HG03575 (cell line): Measurements from ENCODE around the gene THADA.

ENCODE experiments used
- ATAC-seq: cut with Tn5 transposase; IDR thresholded peaks from one replicate; pipeline ENCODE4 v1.9.1; 2021; ENCODE audit not compliant: unreplicated experiment, insufficient number of reproducible peaks, low FRiP score; ENCODE audit errors: extremely low read depth

The THADA gene

GRCh38 chr2:43384143-43384542 lies 211.7 kb downstream of the THADA start:
- ATAC-seq, result no peak

DNA sequence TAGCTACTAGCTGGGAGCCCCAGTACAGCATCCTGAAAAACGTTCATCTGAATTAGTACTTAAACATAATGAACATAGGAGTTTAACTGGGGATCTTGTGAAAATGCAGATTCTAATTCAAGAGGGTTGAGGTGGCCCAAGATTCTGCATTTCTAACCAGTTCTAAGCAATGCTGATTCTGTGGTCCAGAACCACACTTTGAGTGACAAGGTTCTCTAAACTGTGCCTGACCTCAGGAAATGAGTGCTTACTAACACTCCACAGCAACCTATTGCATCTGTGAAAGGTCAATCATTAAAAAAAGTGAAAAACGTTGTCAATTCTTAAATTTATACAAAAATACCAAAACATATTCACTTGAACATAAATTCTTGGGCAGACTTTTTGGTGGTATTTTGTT lies 212.3 kb downstream of the THADA start:
- ATAC-seq, result no peak

DNA sequence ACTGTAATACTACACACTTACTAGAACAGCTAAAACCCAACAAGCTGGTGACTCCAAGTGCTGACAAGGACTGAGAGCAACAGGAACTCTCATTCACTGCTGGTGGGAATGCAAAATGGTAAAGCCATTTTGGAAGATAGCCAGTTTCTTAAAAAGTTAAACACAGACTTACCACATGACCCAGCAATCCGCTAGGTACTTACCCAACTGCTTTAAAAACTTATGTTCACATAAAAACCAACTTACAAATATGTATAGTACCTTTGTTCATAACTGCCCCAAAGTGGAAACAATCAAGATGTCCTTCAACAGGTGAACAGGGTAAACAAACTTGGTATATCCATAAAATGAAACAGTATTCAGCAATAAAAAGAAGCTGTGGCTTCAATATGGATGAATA lies 216.3 kb downstream of the THADA start:
- ATAC-seq, result no peak

- ATAC-seq, result no peak
These were observed 218.5 kb downstream of the THADA start for GRCh38 chr2:43377327-43377726.

GRCh38 chr2:43376523-43377198 lies 219.2 kb downstream of the THADA start:
- no peak for ATAC-seq

- no peak for ATAC-seq
These were observed 219.9 kb downstream of the THADA start for GRCh38 chr2:43375746-43376522.

DNA sequence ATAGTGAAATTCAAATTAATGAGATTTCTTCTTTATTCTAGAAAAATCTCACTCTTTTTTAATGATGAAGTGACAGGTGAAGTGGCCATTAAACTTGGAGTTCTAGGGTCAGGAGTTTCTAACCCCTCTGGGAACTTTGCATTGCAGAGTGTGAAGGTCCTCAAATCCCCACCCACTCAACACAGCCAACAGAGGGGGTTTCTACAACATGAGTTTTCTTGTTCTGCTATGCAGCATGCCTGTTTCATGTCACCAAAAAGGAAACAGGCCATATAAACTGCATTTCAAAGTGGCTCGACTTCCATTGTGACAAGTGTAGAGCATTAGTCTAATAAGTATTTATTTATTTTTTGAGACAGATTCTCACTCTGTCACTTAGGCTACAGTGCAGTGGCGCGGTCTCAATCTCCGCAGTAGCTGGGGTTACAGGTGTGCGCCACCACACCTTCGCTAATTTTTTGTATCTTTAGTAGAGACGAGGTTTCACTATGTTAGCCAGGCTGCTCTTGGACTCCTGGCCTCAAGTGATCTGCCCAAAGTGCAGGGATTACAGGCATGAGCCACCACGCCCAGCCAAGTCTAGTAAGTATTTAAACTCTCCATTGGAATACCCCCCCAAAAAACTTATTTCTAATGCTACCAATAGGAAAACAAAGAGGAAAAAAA lies 223.3 kb downstream of the THADA start:
- ATAC-seq, result no peak

DNA sequence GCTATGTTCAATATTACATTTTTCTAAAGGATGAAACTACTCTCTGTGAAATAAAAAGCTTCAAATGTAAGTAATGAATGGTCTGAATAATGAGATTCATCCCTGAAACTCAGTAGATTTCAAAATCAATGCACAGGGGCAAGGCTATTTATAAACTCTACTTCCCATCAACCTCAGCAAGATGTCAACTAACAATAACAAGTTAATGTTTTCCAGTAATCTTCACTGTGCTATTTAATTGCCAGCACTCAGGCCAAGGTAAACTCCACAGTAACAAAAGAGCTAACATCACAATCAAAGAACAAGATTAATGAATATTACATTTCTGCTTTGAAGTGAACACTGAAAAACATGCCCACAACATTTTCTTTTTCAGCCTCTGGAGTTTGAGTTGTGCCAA lies 225.1 kb downstream of the THADA start:
- ATAC-seq, result no peak

DNA sequence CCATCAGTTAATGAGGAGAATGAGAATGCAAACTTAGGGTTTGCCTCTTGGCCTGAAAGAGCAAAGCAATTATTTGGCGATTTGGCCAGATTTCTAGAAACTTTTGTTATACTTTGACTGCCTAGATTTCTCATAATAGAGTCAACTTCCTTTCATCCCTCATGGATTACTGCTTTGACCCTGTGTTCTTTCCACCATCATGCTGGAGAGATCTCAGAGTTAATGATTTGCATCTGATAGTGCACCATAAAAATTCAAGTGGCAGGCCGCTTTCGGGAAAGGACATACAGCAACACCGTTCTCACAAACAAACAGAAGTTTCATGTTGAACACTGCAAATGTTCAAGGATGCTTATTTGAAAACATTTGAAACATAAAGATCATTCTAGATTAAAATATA lies 225.7 kb downstream of the THADA start:
- no peak for ATAC-seq

DNA sequence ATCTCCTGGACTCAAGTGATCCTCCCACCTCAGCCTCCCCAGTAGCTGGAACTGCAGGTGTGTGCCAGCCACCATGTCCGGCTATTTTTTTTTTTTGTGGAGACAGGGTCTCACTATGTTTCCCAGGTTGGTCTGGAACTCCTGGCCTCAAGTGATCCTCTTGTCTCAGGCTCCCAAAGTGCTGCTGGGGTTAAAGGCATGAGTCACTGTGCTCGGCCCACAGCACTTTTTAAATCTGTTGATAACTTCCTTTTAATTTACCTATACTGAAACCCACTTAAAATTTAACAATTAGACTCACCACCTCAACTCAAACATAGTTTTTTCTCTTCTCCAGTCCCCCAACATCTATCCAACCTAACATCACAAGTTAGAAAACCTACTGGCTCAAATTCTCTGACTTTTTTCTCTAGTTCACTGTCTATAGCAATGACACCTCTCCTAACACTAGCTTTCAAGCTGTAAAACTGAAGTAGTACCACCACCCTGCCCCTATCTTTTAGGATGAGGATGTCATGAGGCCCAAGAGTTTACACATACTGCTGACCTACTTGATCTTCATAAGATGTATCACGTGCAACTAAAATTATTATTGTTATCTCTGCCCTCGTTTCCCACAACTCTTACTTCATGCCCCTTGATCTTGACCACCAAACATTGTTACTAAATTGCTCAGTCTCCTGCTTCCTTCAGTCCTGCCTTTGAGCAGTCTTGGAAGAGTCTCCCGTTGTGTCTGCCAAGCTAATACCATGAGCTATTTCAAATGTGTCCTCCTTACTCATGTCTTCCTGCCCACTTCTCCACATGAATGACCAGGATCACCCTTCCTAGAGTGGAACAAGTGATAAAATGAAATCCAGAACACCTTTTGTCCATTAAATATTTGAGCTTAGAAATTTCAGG lies 227.1 kb downstream of the THADA start:
- ATAC-seq, result no peak

GRCh38 chr2:43367012-43367782 lies 228.6 kb downstream of the THADA start:
- no peak for ATAC-seq

DNA sequence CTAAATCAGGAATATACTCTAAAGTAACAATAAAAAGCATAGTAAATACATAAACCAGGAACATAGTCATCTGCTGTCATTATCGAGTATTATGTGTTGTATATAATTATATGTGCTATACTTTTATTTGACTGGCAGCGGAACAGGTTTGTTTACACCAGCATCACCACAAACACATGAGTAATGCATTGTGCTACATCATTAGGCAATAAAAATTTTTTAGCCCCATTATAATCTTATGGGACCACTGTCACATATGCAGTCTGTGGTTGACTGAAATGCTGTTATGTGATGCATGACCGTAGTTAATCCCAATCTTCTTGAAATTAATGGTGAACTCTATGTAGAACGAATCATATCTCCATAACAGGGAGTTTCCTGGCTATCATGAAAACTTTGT lies 232.7 kb downstream of the THADA start:
- ATAC-seq, result no peak

DNA sequence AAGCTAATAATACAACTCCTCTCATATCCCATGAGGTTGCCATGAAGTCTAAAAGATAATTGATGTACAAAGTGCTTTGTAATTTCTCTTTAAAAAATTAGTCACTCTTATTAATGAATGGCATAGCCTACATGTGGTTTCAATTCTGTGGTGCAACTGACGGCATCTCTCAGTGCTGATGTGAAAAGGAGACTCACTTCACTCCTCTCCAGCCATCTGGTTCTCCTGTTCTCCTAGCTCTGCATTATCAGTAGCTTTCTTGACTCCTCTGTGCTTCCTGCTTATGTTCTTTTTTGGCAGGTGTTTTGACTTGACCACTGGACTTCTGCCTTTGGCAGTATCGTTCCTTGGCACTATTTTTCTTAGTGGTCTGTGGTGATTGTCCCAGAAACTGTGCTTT lies 234.6 kb downstream of the THADA start:
- ATAC-seq, result no peak

GRCh38 chr2:43360137-43360536 lies 235.7 kb downstream of the THADA start:
- ATAC-seq, result no peak

DNA sequence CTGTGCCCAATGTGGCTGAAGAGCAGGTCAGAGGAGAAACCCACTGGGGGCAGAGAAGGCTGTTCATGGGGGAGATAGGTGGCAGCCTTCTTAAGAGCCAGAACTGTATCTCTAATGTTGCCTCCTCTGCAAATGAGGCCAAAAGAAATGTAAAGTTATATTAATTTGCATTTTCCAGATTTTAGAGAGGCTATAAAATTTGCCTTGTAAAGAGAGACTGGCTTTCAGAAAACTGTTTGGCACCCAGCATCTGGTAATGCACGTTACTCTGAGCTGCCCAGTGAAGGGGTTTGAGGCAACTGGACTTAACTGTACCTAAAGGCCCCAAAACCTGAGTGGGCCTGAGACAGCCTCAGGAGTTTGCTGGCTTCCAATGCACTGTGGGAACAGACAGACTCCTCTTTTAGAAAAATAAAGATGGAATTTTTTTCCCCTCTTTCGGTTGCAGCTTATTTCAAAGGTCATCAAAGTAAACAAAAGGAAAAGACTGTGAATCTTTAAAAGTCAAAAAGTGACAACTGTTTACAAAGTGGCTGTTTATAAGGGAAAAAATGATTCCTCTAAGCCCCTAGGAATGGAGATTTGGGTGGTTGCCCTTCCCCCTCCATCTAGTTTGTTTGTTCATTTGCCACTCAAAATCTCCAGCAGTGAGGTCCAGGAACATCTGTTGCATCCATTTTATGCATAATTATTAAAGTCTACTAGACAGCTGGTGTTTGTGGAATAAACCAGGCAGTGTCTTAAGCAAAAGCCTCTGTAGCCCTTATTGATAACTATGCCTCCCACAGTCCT lies 237.2 kb downstream of the THADA start:
- no peak for ATAC-seq

- ATAC-seq, result no peak
These were observed 239.1 kb downstream of the THADA start for GRCh38 chr2:43356774-43357173.

- no peak for ATAC-seq
These were observed 240.4 kb downstream of the THADA start for GRCh38 chr2:43355399-43355798.

- no peak for ATAC-seq
These were observed 245.9 kb downstream of the THADA start for GRCh38 chr2:43349904-43350303.
